Testis (tissue), 3 donors: ENCODE data around the gene EPB41L4A. TPM values are rescaled to one million over a fixed set of nuclear protein-coding genes. Genes with fewer than 3 reads are reported as not detected.
"Not testable (repeated sequence)": the region's sequence is repeated elsewhere in the genome, so short reads cannot be mapped to it uniquely, and the experiment has no call there.

ENCODE experiments used
- DNase-seq: peaks from one replicate; pipeline ENCODE4 v3.0.0-alpha.2; 2019
- H3K27ac ChIP-seq, 2 donors: fragments of 200-600 bp; sonication (generic); one replicate each; pipeline ENCODE4 v1.5.1; 2019
- H3K27me3 ChIP-seq: fragments of 200-600 bp; sonication (generic); one replicate; pipeline ENCODE4 v1.5.1; 2019
- H3K36me3 ChIP-seq: fragments of 200-600 bp; sonication (generic); one replicate; pipeline ENCODE4 v1.5.1; 2017; ENCODE audit warnings: low read depth; ENCODE audit errors: missing control alignments
- H3K4me1 ChIP-seq: fragments of 200-600 bp; sonication (generic); one replicate; pipeline ENCODE4 v1.5.1; 2019
- H3K4me3 ChIP-seq, 2 donors: fragments of 200-600 bp; sonication (generic); one replicate each; pipeline ENCODE4 v1.5.1; 2017 to 2019
- H3K9me3 ChIP-seq: fragments of 200-600 bp; sonication (generic); one replicate; pipeline ENCODE4 v1.5.1; 2017
- POLR2A ChIP-seq: fragments of 450-650 bp; IDR thresholded peaks from one replicate; pipeline ENCODE4 v1.6.1; 2017; ENCODE audit warnings: antibody characterized with exemption, mild to moderate bottlenecking, moderate library complexity
- WGBS, 2 donors: methylation state at CpG; one replicate each; pipeline ENCODE4 v1.1.5; 2018; 5-methylcytosine and 5-hydroxymethylcytosine counted together
- intact Hi-C: fragments of 100-400 bp; cut with DNase I; formaldehyde crosslinking; loops from one replicate; pipeline ENCODE4 v1.15.1; 2023; ENCODE audit warnings: low total_unique reads
- polyA plus RNA-seq: library from polyadenylated mRNA; stranded (reverse); fragments of 350-450 nt; fragmentation: Illumina TruSeq; extraction: RNeasy Lipid Tissue Mini Kit (QIAGEN cat#74804); gene quantifications from one replicate; pipeline ENCODE4 v1.2.3, GENCODE V29; 2014; ENCODE audit warnings: low read depth, low replicate concordance; ENCODE audit not compliant: insufficient read depth
- total RNA-seq, 2 donors: library from RNA; depleted of rRNA; stranded (reverse); fragments of >200 nt; gene quantifications; one replicate each; pipeline ENCODE4 v1.2.3, GENCODE V29; 2016
- TF ChIP-seq, protein P1 (sequence below), 3 experiments: fragments of 450-650 bp in 2 of 3; fragments of 200-600 bp in 1 of 3; sonication (generic) in 1 of 3; IDR thresholded peaks; one replicate each; pipeline ENCODE4 v1.5.1; 2016 to 2019; ENCODE audit warnings: antibody characterized with exemption in 3 of 3, mild to moderate bottlenecking in 2 of 3, moderate library complexity in 1 of 3

The EPB41L4A gene
- total and polyA plus RNA-seq, 3 donors from 2014 or later, result 9.0 to 23.9 (median 13.3) TPM

GRCh38 chr5:112230606-112231005, 188.5 kb downstream of the EPB41L4A start:
- Histone ChIP-seq H3K27ac (no peak overlapping the region), H3K9me3 (no peaks in the 10 kb centered on the region), H3K36me3 (no peaks in the 10 kb centered on the region), H3K4me1 (no peaks in the 10 kb centered on the region), H3K4me3 (no peak overlapping the region), H3K27me3 (no peaks in the 10 kb centered on the region)
- intact Hi-C loops, result no loop called here
- DNase-seq, result no peak
- no peak for TF ChIP-seq POLR2A
- TF ChIP-seq, protein P1, sequence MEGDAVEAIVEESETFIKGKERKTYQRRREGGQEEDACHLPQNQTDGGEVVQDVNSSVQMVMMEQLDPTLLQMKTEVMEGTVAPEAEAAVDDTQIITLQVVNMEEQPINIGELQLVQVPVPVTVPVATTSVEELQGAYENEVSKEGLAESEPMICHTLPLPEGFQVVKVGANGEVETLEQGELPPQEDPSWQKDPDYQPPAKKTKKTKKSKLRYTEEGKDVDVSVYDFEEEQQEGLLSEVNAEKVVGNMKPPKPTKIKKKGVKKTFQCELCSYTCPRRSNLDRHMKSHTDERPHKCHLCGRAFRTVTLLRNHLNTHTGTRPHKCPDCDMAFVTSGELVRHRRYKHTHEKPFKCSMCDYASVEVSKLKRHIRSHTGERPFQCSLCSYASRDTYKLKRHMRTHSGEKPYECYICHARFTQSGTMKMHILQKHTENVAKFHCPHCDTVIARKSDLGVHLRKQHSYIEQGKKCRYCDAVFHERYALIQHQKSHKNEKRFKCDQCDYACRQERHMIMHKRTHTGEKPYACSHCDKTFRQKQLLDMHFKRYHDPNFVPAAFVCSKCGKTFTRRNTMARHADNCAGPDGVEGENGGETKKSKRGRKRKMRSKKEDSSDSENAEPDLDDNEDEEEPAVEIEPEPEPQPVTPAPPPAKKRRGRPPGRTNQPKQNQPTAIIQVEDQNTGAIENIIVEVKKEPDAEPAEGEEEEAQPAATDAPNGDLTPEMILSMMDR (IDR thresholded peaks at IDR 0.05), result no peak
- 56 to 66% methylated on average over 4 of the region's 4 CpGs for WGBS, 2 donors

GRCh38 chr5:112228667-112229066, 190.4 kb downstream of the EPB41L4A start:
- intact Hi-C loops, result no loop called here
- Histone ChIP-seq H3K4me1 (no peaks in the 10 kb centered on the region), H3K27ac (no peak overlapping the region), H3K36me3 (no peaks in the 10 kb centered on the region), H3K27me3 (no peaks in the 10 kb centered on the region), H3K4me3 (no peak overlapping the region), H3K9me3 (no peaks in the 10 kb centered on the region)
- DNase-seq, result peak; percentile 47
- no peak for TF ChIP-seq POLR2A
- TF ChIP-seq, protein P1 (IDR thresholded peaks at IDR 0.05), result no peak
- 24 to 42% methylated on average over 2 of the region's 2 CpGs for WGBS, 2 donors

DNA sequence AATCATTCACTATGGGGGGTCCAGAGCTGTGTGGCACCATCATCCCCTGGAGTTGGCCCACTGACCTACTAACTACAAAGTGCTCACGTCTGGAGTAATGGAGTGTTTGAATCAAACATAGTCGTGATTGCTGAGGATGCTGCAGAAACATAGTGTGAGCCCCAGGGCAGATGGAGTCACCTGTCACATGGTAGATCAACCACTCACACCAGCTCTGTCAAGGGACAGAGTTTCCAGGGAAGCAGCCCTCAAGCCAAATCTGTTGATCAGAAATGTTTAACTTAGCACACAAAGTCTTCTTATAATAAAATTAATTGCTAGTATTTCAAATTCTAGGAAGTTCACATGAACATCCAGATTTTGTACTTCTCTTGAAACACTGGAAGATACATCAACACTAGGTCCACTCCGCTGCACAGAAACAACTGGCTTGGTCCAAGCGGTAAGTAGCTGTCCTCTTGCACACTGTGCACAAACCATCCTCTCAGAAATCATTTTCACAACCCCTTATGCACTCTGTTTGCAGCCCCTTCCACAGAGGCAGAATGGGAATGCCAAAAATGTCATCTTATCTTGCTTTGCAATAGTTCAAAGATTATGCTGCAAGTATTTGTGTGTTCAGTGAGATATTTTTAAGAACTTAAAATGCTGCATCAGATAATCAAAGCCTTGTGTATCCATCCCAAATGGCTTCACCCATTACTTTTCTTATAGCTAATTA, 191.0 kb downstream of the EPB41L4A start:
- TF ChIP-seq, protein P1 (IDR thresholded peaks at IDR 0.05), result no peak
- TF ChIP-seq POLR2A, result no peak
- intact Hi-C loops, result no loop called here
- no peaks in the 10 kb centered on the region for H3K4me1 ChIP-seq
- H3K36me3 ChIP-seq, result no peaks in the 10 kb centered on the region
- no peak for DNase-seq
- H3K27ac ChIP-seq, result no peak overlapping the region
- no peak overlapping the region for H3K4me3 ChIP-seq
- H3K27me3 ChIP-seq, result no peaks in the 10 kb centered on the region
- H3K9me3 ChIP-seq, result no peaks in the 10 kb centered on the region
- 85 to 86% methylated on average over 4 of the region's 4 CpGs for WGBS, 2 donors

DNA sequence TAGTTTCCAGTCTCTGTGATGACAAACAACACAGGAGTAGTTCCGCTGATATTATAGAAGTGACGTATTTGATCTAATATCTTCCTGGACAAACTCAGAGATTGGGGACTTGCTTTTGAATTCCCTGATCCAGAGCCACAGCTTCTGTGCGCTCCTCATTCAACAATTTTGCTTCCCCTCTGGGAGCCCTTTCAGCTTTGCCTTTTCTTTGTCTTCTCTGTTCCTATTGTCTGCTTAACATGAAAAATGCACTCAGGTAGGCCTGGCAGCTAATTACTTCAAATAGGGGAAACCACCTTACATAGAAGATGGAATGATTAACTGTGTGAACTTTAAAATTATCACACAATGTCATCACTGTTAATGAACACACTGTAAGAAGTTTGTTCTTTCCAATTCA, 192.9 kb downstream of the EPB41L4A start:
- intact Hi-C loops, result no loop called here

GRCh38 chr5:112222997-112223396, 196.1 kb downstream of the EPB41L4A start:
- H3K4me1 ChIP-seq, H3K36me3 ChIP-seq, intact Hi-C loops, H3K4me3 ChIP-seq, DNase-seq, H3K27ac ChIP-seq, H3K9me3 ChIP-seq, H3K27me3 ChIP-seq: not testable (repeated sequence)
- 90 to 94% methylated on average over 7 of the region's 7 CpGs for WGBS, 2 donors

More for the DNA sequence above, 192.9 kb downstream of the EPB41L4A start:
- TF ChIP-seq, protein P1 (IDR thresholded peaks at IDR 0.05), result no peak
- no peak for TF ChIP-seq POLR2A
- Histone ChIP-seq H3K9me3 (no peaks in the 10 kb centered on the region), H3K27ac (no peak overlapping the region), H3K27me3 (no peaks in the 10 kb centered on the region), H3K4me3 (no peak overlapping the region), H3K4me1 (no peaks in the 10 kb centered on the region), H3K36me3 (no peaks in the 10 kb centered on the region)
- DNase-seq, result no peak
- WGBS, 2 donors, result 90 to 94% methylated on average over 3 of the region's 3 CpGs
